Esophagus muscularis mucosa (tissue), 4 donors: ENCODE data around the gene SH2D5. TPM values are rescaled to one million over a fixed set of nuclear protein-coding genes. Genes with fewer than 3 reads are reported as not detected.

Experiments
- DNase-seq: peaks from one replicate; pipeline ENCODE4 v3.0.0-alpha.2; 2017; ENCODE audit errors: extremely low spot score
- H3K27ac ChIP-seq, 4 donors: fragments of 200-600 bp; sonication (generic); replicated peaks in 1 of 4; 1 replicate in 3 of 4; 2 replicates in 1 of 4; pipeline ENCODE4 v1.5.1; 2016 to 2019; ENCODE audit warnings: mild to moderate bottlenecking in 1 of 4
- H3K27me3 ChIP-seq, 4 donors: fragments of 200-600 bp; sonication (generic); one replicate each; pipeline versions ENCODE4 v1.5.1 to v1.6.0; 2016 to 2019
- H3K36me3 ChIP-seq, 4 donors: fragments of 200-600 bp; sonication (generic); one replicate each; pipeline ENCODE4 v1.5.1; 2016 to 2019
- H3K4me1 ChIP-seq, 4 donors: fragments of 200-600 bp; sonication (generic); one replicate each; pipeline ENCODE4 v1.5.1; 2016 to 2019
- H3K4me3 ChIP-seq, 4 donors: fragments of 200-600 bp; sonication (generic); 1 replicate in 2 of 4; 2 replicates in 2 of 4; pipeline ENCODE4 v1.5.1; 2016 to 2019; ENCODE audit warnings: mild to moderate bottlenecking in 4 of 4, moderate library complexity in 1 of 4
- H3K9me3 ChIP-seq, 4 donors: fragments of 200-600 bp; sonication (generic); 1 replicate in 3 of 4; 2 replicates in 1 of 4; pipeline ENCODE4 v1.5.1; 2016 to 2019
- EP300 ChIP-seq: sonication (generic); formaldehyde crosslinking; IDR thresholded peaks from one replicate; pipeline ENCODE4 v1.6.1; 2017; ENCODE audit warnings: antibody characterized with exemption
- POLR2A ChIP-seq: fragments of 450-650 bp; IDR thresholded peaks from one replicate; pipeline ENCODE4 v1.6.1; 2017; ENCODE audit warnings: antibody characterized with exemption, moderate library complexity, mild to moderate bottlenecking, low read depth
- POLR2AphosphoS5 ChIP-seq, 2 donors: sonication (generic); formaldehyde crosslinking; IDR thresholded peaks; one replicate each; pipeline ENCODE4 v1.6.1; 2017; ENCODE audit warnings: antibody characterized with exemption in 2 of 2
- WGBS: methylation state at CpG from one replicate; pipeline ENCODE4 v1.1.5; 2018; 5-methylcytosine and 5-hydroxymethylcytosine counted together
- intact Hi-C: fragments of 100-400 bp; cut with DNase I; formaldehyde crosslinking; loops from one replicate; pipeline ENCODE4 v1.15.1; 2023
- total RNA-seq, 4 donors: library from RNA; depleted of rRNA; stranded (reverse); fragments of >200 nt; gene quantifications; one replicate each; pipeline versions ENCODE4 v1.1.0 to v1.2.1, GENCODE V29; 2016
- TF ChIP-seq, protein P1 (sequence below), 3 experiments: fragments of 200-600 bp in 2 of 3; fragments of 450-650 bp in 1 of 3; sonication (generic) in 2 of 3; IDR thresholded peaks; one replicate each; pipeline ENCODE4 v1.5.1; 2017 to 2019; ENCODE audit warnings: antibody characterized with exemption in 3 of 3, mild to moderate bottlenecking in 2 of 3, moderate library complexity in 1 of 3

The SH2D5 gene
- total RNA-seq, 4 donors from 2014 or later: 0.42 to 7.2 (median 1.7) TPM

DNA sequence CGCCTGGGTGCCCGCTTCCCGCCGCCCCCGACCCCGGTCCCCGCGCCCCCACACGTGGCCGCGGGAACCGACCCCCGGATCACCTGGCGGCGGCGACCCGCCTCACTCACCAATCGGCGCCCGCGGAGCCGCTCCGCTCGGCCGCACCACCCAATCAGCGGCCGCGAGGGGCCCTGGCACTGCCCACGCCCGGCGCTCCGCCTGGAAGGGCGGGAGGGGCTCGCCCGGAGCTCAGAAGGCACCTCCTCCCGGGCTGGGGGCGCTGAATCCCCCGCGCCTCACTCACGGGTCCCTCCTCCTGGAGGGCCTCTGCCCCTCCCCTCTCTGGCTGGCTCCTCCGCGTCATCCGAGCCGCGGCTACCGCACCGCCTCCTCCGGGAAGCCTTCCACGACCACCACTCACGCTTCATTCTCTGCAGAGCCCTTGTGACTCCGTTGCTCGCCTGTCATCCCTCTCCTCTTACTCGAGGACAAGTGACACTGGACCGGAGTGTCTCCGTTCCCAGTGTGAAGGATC is 374 bp downstream of the SH2D5 start:
- peaks cover 0 to 7% (median 3%) of the 10 kb centered on the region in 4 donors for H3K36me3 ChIP-seq
- peak overlapping the region; percentile 62 to 76 (median 68) for H3K27ac ChIP-seq
- 0% methylated on average over 18 of the region's 55 CpGs for WGBS
- H3K4me1 ChIP-seq: peaks cover 19 to 41% (median 30%) of the 10 kb centered on the region in 4 donors
- no peaks in the 10 kb centered on the region for H3K9me3 ChIP-seq
- intact Hi-C loops: loop anchor here (2.0 to 5.0 kb wide), 2 partner anchors 33 to 55 kb away; partner anchors contain the start of gene HP1BP3
- peak overlapping the region; percentile 63 to 86 (median 70) for H3K4me3 ChIP-seq
- DNase-seq: no peak
- TF ChIP-seq POLR2AphosphoS5 (IDR thresholded peaks at IDR 0.05) (peak in 1 of 2 donors; percentile 11), EP300 (no peak)
- peaks cover 0 to 40% (median 0%) of the 10 kb centered on the region in 4 donors for H3K27me3 ChIP-seq

DNA sequence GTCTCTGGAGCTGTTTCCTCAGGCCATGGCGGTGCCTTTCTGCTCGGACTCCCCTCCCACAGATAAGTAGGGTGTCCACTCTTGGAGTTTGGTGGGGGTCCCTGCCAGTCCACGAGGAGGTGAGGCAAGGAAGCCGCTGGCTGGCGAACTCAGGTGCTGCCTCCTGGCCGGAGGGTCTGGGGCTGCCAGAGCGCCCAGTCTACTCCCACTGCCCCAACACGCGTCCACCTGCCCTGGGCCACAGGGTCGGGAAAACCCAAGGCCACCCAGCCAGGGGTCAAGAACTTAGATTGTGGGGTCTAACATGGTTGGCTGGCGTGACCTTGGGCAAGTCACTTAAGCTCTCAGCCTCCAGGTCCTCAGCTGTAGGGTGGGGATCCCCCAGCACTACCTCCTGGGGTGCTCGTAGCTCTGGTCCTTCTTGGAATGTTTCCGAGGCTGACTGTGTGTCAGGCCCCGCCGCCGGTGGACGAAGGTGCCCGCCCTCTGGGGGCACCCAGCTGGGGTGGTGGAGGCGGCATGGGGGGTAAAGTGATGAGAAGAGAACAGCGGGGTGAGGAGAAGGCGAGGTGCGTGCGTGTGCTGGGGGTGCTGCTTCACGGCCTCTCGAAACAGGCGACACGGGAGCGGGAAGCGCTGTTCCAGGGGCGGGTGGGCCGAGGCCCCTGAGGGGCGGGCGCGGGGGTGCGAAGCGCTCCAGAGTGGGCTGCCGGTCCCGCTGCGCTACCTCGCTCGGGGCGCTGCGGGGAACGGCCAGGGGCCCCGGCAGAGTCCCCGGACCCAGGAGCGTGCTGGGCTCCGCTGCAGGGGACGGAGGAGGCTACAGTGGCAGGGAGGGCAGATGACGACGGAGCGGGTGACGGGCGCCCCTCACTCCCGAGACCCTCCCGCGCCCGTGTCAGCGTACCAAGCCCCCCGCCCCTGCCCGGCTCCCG is 1.2 kb downstream of the SH2D5 start:
- Histone ChIP-seq H3K27ac (peak overlapping the region in 2 of 4 donors; percentile 62 to 73), H3K4me1 (peaks cover 19 to 41% (median 30%) of the 10 kb centered on the region in 4 donors), H3K4me3 (peak overlapping the region; percentile 63 to 86 (median 70)), H3K27me3 (peaks cover 0 to 40% (median 0%) of the 10 kb centered on the region in 4 donors), H3K36me3 (no peaks in the 10 kb centered on the region), H3K9me3 (no peaks in the 10 kb centered on the region)
- peak; percentile 90 for DNase-seq
- intact Hi-C loops: loop anchor here (5.0 kb wide), 1 partner anchor 56 kb away; the partner anchor contains the start of gene HP1BP3
- no peak for TF ChIP-seq POLR2AphosphoS5 (IDR thresholded peaks at IDR 0.05)
- TF ChIP-seq, protein P1, sequence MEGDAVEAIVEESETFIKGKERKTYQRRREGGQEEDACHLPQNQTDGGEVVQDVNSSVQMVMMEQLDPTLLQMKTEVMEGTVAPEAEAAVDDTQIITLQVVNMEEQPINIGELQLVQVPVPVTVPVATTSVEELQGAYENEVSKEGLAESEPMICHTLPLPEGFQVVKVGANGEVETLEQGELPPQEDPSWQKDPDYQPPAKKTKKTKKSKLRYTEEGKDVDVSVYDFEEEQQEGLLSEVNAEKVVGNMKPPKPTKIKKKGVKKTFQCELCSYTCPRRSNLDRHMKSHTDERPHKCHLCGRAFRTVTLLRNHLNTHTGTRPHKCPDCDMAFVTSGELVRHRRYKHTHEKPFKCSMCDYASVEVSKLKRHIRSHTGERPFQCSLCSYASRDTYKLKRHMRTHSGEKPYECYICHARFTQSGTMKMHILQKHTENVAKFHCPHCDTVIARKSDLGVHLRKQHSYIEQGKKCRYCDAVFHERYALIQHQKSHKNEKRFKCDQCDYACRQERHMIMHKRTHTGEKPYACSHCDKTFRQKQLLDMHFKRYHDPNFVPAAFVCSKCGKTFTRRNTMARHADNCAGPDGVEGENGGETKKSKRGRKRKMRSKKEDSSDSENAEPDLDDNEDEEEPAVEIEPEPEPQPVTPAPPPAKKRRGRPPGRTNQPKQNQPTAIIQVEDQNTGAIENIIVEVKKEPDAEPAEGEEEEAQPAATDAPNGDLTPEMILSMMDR (IDR thresholded peaks at IDR 0.05): no peak
- no peak for TF ChIP-seq POLR2A
- no peak for TF ChIP-seq EP300
- WGBS: 35% methylated on average over 23 of the region's 62 CpGs

DNA sequence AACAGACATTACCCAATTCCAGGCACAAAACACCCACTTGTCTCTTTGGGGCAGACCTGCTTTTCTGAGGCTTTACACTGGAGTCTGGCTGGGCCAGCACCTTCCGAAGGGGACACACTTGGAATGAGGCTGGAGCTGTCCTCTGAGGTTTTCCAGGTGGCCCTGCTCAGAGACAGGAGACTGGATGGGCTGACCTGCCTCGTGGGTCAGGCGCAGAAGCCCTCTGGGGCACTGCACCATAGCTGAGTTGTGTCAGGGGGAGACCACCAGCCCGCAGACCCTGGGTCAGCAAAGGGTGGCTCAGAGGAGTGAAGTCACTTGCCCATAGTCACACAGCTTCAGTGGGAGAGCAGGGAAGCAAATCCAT is 1.8 kb downstream of the SH2D5 start:
- H3K4me1 ChIP-seq: peaks cover 19 to 41% (median 30%) of the 10 kb centered on the region in 4 donors
- no peak overlapping the region for H3K27ac ChIP-seq
- no peaks in the 10 kb centered on the region for H3K36me3 ChIP-seq
- H3K9me3 ChIP-seq: no peaks in the 10 kb centered on the region
- WGBS: 34% methylated on average over 3 of the region's 4 CpGs
- intact Hi-C loops: loop anchor here (5.0 kb wide), 1 partner anchor 57 kb away; the partner anchor contains the start of gene HP1BP3
- H3K4me3 ChIP-seq: no peak overlapping the region
- TF ChIP-seq, protein P1 (IDR thresholded peaks at IDR 0.05): no peak
- TF ChIP-seq POLR2A: no peak
- TF ChIP-seq POLR2AphosphoS5 (IDR thresholded peaks at IDR 0.05): no peak
- TF ChIP-seq EP300: no peak
- DNase-seq: no peak
- peaks cover 0 to 40% (median 0%) of the 10 kb centered on the region in 4 donors for H3K27me3 ChIP-seq

DNA sequence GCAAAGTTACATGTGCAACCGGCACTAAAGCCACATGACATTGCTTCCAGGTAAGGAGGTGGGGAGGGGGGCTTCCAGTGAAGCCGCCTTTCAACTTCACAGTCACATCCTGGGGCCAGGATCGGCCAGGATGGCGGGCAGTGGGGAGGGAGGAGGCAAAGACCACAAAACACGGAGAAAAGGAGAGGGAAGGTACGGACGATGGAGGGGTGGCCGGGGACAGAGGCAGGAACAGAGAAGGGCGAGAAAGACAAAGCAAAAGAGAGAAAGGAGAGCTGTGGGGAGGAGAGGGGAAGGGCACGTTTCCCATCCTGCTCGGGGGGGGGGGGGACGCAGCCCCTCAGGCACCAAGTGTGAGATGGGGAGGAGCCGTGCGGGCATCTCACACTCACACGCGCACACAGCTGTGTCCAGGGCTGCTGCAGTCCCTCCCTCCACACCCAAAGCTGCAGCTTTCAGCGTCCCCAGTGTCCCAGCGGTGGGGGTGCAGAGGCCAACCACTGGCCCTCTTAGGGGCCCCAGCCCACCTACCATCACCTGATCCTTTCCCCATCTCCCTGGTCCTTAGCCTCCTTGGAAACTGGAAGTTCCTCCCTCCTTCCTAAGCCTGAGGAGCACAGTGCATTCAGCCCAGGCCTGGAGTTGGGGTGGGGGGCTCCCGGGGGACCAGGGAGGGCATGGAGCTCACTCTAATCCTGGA is 2.4 kb downstream of the SH2D5 start:
- TF ChIP-seq POLR2A (no peak), EP300 (no peak), POLR2AphosphoS5 (IDR thresholded peaks at IDR 0.05) (no peak)
- TF ChIP-seq, protein P1 (IDR thresholded peaks at IDR 0.05): no peak
- intact Hi-C loops: loop anchor here (5.0 kb wide), 1 partner anchor 57 kb away; the partner anchor contains the start of gene HP1BP3
- WGBS: 26% methylated on average over 11 of the region's 19 CpGs
- peaks cover 0 to 40% (median 0%) of the 10 kb centered on the region in 4 donors for H3K27me3 ChIP-seq
- DNase-seq: no peak
- H3K9me3 ChIP-seq: no peaks in the 10 kb centered on the region
- H3K27ac ChIP-seq: no peak overlapping the region
- peaks cover 19 to 41% (median 30%) of the 10 kb centered on the region in 4 donors for H3K4me1 ChIP-seq
- no peaks in the 10 kb centered on the region for H3K36me3 ChIP-seq
- no peak overlapping the region for H3K4me3 ChIP-seq
